T-helper 2 cell treated with Interferon-gamma antibody and Interleukin-4, amounts not matched to agents 100 ng/mL and 5 ng/mL, for 36 hours (primary cell): ENCODE data around the gene SERINC1. TPM values are rescaled to one million over a fixed set of nuclear protein-coding genes. Genes with fewer than 3 reads are reported as not detected.

ENCODE experiments used
- intact Hi-C: fragments of 100-400 bp; cut with micrococcal nuclease; formaldehyde crosslinking; loops from one replicate; pipeline ENCODE4 v1.15.1; 2023
- total RNA-seq: library from RNA; stranded (reverse); gene quantifications from 2 replicates; pipeline ENCODE4 v1.2.3, GENCODE V29; 2022

The SERINC1 gene
- total RNA-seq, 1 donor from 2014 or later: 49.0 TPM

DNA sequence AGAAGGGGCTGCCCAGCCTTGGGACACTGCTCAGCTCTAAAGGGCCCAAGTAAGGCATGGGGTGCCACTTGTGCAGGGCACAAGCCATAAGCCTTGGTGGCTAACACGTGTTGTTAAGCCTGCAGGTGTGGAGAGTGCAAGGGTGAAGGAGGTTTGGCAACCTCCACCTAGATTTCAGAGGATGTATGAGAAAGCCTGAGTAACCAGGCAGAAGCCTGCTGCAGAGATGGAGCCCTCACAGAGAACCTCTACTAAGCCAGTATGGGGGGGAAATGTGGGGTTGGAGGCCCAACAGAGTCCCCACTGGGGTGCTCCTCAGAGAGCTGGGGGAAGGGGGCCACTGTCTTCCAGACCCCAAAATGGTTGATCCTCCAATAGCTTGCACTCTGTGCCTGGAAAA is 32.6 kb downstream of the SERINC1 start:
- intact Hi-C loops: no loop called here

GRCh38 chr6:122432816-122433215 is 38.8 kb downstream of the SERINC1 start:
- intact Hi-C loops: no loop called here

- intact Hi-C loops: no loop called here
Observed at GRCh38 chr6:122431780-122432179, 39.8 kb downstream of the SERINC1 start.

DNA sequence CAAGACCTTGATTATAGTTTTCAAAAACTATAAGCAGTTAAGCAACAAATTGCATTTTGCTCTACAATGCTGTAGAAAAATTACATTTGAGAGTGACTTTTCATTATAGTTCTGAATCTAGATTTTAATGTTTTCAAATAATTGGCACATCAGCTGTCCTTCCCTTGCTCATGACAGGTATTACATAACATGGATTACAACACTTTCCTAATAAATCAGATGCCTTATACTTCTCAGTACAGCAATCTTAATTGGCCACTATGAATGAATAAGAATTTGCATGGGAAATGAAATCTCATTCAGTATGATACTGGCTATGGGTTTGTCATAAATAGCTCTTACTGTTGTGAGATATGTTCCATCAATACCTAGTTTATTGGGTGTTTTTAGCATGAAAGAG is 42.3 kb downstream of the SERINC1 start:
- intact Hi-C loops: no loop called here

GRCh38 chr6:122428781-122429180 is 42.8 kb downstream of the SERINC1 start:
- intact Hi-C loops: no loop called here

DNA sequence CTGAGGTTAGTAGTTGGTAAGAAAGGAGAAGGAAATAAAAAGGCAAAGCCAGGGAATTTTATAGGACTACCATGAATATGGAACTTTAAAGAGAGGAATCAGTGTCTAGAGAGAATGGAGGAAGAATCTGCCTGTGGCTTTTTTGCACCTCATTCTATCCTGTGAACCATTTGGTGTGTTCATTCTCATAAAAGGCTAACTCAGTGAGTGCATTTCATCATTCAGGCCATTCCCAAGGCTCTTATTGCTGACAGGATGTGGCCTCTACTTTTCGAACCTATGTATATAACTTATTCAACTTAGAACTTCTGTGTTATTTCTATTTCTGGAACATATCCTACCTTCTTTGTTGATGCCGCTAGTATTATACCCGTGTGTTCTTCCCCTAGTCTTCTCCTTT is 45.0 kb downstream of the SERINC1 start:
- intact Hi-C loops: no loop called here

- intact Hi-C loops: no loop called here
Observed at GRCh38 chr6:122423734-122424133, 47.9 kb downstream of the SERINC1 start.

DNA sequence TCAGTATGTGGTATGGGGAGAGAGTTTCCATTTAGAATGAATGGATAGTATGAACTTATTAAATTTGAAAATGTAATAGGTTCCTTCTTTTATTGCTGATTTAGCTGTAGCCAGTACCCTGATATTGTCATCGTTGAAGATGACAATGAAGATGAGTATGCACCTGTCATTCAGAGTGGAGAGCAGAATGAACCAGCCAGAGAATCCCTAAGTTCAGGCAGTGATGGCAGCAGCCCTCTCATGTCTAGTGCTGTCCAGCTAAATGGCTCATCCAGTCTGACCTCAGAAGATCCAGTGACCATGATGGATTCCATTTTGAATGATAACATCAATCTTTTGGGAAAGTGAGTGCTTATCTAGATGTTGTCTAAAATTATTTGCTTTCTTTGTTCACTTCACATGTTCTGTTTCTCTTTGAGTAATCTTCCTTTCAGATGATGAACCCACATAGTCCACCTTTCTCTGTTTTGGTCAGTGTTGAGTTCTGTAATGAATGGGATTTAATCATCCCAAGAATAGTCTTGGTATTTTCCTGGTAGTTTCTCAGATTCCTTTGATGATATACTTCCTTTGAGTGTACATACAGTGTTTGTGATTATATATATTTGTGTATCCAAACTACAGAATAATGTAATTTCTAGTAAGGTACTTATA is 48.9 kb downstream of the SERINC1 start:
- intact Hi-C loops: no loop called here

GRCh38 chr6:122422003-122422402 is 49.6 kb downstream of the SERINC1 start:
- intact Hi-C loops: no loop called here

- intact Hi-C loops: no loop called here
Observed at GRCh38 chr6:122416825-122417224, 54.8 kb downstream of the SERINC1 start.

DNA sequence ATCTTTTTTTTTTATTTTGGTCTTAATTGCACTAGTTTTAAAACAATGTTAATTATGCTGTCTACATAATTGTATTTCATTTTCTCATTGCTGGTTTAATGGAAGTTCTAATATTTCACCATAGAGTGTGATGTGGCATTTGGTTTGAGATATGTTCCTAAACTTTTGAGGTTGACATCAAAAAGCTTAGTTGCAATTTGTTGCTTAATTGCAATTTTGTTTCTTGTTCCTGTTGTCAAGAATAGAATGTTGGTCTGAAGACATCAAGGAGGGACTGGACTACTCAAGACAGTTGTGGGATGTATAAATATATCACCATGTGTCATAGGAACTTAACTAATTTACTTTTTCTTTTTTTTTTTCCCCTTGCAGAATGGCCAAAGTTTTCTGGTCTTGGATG is 59.6 kb downstream of the SERINC1 start:
- intact Hi-C loops: no loop called here

DNA sequence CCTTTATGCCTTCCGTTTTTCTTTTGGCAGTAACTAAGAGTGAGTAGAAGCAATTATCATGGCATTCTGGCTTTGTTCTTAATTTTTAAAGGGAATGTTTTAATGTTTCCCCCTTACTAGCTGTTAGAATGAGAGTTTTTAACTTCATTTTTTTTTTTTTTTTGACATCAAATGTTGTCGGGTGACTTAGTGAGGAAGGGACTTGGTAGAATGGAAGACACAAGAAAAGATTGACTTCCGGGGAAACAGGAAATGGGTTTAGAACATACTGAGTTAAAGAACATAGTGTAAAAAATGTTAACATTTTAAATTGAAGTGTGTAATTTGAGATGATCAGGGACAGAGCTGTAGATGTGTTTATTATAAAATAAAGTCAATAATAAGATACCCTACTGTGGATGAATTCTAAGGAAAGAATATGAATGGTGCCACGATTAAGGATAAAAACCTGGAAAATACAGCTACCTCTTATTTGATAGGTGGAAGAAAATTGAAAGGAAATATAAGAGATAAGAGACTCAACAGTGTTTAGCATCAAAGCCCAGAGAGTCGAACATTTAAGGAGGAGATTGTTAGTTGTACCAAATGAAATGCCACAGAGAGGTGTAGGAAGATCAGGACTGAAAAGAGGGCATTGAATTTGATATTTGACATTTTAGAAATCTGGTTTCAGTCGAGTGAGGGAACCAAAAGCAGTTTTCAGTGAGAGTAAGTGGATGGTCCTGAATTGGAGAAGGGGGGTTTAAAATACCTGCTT is 62.7 kb downstream of the SERINC1 start:
- intact Hi-C loops: loop anchor here (1.0 kb wide), 1 partner anchor 10 kb away; the partner anchor contains the start of gene HSF2

DNA sequence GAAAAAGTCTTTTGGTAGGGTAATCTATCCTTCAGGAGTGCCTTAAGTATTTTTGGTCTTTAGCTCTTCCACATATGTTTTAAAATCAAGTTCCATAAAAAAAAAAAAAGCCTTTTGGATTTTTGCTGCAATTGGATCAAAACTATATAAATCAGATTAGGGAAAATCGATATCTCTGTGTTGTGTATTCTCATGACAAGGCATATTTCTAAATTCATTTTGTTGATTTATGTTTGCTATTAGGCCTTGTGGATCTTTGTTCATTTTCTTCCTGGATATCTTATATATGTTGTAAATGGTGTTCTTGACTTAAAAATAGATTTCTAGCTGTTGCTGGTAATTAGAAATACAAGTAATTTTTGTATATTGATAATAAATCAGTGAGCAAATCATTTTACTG is 63.4 kb downstream of the SERINC1 start:
- intact Hi-C loops: loop anchor here (1.0 kb wide), 1 partner anchor 9 kb away; the partner anchor contains the start of gene HSF2

DNA sequence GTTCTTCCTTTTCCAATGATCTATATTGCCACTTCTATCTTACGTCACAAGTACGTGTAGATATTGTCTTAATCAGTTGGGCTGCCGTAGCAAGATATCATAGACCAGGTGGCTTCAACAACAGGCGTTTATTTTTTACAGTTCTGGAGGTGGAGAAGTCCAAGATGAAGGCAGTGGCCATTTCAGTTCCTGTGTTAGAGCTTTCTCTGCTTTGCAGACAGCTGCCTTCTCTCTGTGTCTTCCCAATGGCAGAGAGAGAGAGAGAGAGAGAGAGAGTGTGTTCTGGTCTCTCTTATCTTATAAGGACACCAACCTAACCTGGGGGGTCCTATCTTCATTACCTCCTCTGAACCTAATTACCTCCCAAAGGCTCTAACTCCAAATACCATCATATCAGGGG is 63.9 kb downstream of the SERINC1 start:
- intact Hi-C loops: loop anchor here (1.0 kb wide), 1 partner anchor 8 kb away; the partner anchor contains the start of gene HSF2

DNA sequence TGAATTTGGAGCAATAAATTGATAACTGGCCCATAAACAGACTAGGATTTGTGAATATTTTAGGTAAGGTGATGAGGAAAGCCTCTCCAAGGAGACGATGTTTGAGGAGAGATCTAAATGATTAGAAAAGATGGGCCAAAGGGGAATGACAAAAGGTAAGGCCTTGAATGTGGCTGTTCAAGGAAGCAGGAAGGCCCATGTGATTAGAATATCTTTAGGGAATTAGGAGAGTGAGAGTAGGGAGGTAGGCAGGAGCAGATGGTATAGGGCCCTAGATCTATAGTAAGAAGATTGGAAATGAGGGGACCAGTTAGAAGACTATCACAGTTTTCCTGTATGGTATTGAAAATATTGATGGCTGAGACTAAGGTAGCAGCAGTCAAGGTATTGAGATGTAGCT is 65.4 kb downstream of the SERINC1 start:
- intact Hi-C loops: no loop called here

- intact Hi-C loops: no loop called here
Observed at GRCh38 chr6:122405417-122405816, 66.2 kb downstream of the SERINC1 start.

DNA sequence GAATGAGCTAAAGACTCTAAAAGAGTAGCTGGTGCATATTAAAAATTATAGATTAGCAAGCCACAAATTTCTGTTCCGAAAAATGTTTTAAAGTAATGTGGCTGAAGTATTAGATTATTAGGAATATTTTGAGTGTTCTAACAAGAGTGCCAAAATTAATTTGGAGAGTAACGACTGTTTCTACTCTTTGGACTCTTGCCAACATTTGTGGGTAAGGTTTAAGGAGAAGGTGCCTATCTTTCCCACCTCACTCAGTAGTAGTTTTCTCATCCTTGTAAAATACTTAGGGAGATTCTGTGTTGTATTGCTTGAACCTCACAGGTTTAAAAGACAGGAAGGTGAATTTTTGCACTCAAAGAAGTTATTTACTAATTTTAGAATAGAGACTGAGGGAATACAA is 67.2 kb downstream of the SERINC1 start:
- intact Hi-C loops: no loop called here

- intact Hi-C loops: no loop called here
Observed at GRCh38 chr6:122401104-122401503, 70.5 kb downstream of the SERINC1 start.

DNA sequence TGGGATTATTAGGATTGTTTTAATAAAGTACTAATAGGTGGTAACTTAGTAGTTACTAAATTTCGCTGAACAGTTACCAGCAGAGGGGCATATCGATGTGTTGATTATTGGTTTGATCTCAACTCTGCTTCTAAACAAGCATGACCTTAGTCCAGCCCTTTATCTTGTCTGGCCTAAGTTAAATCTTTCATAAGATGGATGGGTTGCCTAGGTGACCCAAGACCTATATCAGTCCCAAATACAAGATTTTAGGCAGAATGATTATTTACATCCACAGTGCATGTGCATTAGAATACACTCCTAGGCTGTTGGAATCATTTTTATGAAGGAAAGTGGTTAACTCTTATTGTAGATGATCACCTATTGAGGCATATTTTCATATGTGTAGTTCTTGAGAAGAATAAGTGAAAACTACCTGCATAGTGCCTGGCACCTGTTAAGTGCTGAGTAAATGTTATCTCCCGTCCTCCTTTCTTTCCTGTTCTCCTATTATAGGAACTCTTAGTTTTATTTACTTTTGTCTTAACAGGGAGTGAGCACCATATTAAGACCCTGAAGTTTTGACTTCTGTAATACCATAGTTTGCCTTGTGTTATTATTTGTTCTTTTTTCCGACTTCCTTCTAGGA is 71.0 kb downstream of the SERINC1 start:
- intact Hi-C loops: no loop called here

DNA sequence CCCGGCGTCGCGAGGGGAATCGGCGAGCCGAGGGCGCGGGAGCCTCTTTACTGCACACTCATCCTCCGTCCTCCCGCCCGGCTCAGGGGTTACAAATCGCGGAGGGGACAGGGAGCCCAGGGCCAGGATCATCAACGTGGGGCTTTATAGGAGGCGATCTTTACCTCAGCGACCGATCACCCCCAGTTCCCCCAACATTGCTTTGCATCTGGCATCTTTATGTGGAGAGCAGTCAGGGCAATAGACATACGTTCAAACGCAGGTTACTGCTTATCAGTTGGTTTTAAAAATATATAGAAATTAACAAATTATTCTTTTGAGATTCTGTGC is 71.5 kb downstream of the SERINC1 start:
- intact Hi-C loops: no loop called here

GRCh38 chr6:122399348-122400120 is 72.1 kb downstream of the SERINC1 start, which contains the start of gene HSF2:
Gene HSF2, plus strand, starts transcription at chr6:122399652. Its CDS starts 86 bp downstream, at chr6:122399738.
- intact Hi-C loops: loop anchor here (1.0 kb wide), 5 partner anchors 9 to 1065 kb away; partner anchors contain the start of genes PKIB, SERINC1 and TBC1D32

DNA sequence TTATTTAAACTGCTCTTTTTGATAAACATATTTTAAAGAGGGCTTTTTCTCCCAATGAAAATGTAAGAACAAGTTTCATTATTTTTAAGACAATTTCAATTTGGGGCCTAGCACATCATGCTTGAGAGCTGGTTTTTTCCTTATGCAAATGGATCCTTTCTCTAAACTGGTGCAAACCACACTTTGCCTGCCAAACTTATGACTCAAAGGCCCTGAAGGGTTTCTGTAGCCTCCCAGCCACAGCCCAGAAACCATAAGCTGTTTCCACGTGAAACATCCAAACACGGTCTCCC is 72.6 kb downstream of the SERINC1 start:
- intact Hi-C loops: loop anchor here (1.0 kb wide), 5 partner anchors 9 to 1065 kb away; partner anchors contain the start of genes PKIB, SERINC1 and TBC1D32
